HepG2 (cell line): ENCODE measurements around the gene A1CF. TPM values are rescaled to one million over a fixed set of nuclear protein-coding genes. Genes with fewer than 3 reads are reported as not detected.

Experiments used
- AKNA ChIP-seq: sonication (generic); formaldehyde crosslinking; IDR thresholded peaks from 2 replicates; pipeline ENCODE4 v1.4.0; 2020; ENCODE audit warnings: missing genetic modification reagents, borderline replicate concordance
- GPBP1L1 ChIP-seq: sonication (generic); formaldehyde crosslinking; IDR thresholded peaks from 2 replicates; pipeline ENCODE4 v1.5.0; 2020; ENCODE audit warnings: mild to moderate bottlenecking, missing genetic modification reagents
- ZBTB14 ChIP-seq: sonication (generic); formaldehyde crosslinking; IDR thresholded peaks from 2 replicates; pipeline ENCODE4 v1.4.0; 2020; ENCODE audit warnings: missing genetic modification reagents
- polyA plus RNA-seq, 8 experiments: library from polyadenylated mRNA; depleted of rRNA in 3 of 8; stranded (reverse) in 7 of 8; unstranded in 1 of 8; fragments of >200 nt; fragmentation: Illumina TruSeq in 4 of 8; extraction: Trizol in 4 of 8; gene quantifications; 2 replicates each; pipeline versions ENCODE4 v1.2.1 to v1.2.3, GENCODE V29; 2011 to 2016; ENCODE audit warnings: low read depth in 4 of 8, missing spikeins in 1 of 8, mixed read lengths in 1 of 8; ENCODE audit not compliant: insufficient read depth in 1 of 8
- total RNA-seq, 5 experiments: library from RNA; depleted of rRNA; stranded (reverse); fragments of >200 nt; fragmentation: Illumina TruSeq; extraction: Trizol; gene quantifications; 2 replicates each; pipeline ENCODE4 v1.2.3, GENCODE V29; 2016; ENCODE audit warnings: low read depth in 1 of 5
- TF ChIP-seq, protein P1 (sequence below): sonication (generic); formaldehyde crosslinking; IDR thresholded peaks from 2 replicates; pipeline ENCODE4 v1.4.0; 2020; ENCODE audit warnings: missing genetic modification reagents, borderline replicate concordance
- TF ChIP-seq, protein P2 (sequence below): IDR thresholded peaks from 2 replicates; pipeline ENCODE4 v1.6.1; 2016; ENCODE audit warnings: control low read depth

A1CF gene
- total and polyA plus RNA-seq, 2 of the 13 experiments (the other 11 are each of a cell fraction or from before 2014, with no cell fraction given) = 56.1 to 58.1 TPM

DNA sequence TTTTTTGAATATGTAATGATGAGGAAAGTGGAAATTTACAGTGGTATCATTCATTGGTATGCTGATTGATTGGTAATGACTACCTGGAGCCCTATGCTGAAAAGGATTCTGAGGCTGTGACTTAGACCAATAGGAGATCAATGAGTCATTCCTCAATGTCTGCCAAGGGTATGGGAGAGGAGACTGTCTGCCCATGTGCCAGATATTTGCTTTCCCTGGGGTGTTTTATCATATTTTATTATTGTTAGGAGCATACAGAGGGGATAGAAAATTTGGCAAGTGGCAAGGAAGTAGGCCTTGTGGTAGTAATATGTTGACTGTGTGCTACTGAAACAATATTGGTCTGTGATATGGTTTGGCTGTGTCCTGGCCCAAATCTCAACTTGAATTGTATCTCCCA lies 90.9 kb downstream of the A1CF start (continued):
- TF ChIP-seq, protein P1, sequence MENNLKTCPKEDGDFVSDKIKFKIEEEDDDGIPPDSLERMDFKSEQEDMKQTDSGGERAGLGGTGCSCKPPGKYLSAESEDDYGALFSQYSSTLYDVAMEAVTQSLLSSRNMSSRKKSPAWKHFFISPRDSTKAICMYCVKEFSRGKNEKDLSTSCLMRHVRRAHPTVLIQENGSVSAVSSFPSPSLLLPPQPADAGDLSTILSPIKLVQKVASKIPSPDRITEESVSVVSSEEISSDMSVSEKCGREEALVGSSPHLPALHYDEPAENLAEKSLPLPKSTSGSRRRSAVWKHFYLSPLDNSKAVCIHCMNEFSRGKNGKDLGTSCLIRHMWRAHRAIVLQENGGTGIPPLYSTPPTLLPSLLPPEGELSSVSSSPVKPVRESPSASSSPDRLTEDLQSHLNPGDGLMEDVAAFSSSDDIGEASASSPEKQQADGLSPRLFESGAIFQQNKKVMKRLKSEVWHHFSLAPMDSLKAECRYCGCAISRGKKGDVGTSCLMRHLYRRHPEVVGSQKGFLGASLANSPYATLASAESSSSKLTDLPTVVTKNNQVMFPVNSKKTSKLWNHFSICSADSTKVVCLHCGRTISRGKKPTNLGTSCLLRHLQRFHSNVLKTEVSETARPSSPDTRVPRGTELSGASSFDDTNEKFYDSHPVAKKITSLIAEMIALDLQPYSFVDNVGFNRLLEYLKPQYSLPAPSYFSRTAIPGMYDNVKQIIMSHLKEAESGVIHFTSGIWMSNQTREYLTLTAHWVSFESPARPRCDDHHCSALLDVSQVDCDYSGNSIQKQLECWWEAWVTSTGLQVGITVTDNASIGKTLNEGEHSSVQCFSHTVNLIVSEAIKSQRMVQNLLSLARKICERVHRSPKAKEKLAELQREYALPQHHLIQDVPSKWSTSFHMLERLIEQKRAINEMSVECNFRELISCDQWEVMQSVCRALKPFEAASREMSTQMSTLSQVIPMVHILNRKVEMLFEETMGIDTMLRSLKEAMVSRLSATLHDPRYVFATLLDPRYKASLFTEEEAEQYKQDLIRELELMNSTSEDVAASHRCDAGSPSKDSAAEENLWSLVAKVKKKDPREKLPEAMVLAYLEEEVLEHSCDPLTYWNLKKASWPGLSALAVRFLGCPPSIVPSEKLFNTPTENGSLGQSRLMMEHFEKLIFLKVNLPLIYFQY (CRISPR knock-in tag) = no peak
- TF ChIP-seq GPBP1L1 (CRISPR knock-in tag) (no peak), ZBTB14 (CRISPR knock-in tag) (no peak), AKNA (CRISPR knock-in tag) (no peak)
- TF ChIP-seq, protein P2, sequence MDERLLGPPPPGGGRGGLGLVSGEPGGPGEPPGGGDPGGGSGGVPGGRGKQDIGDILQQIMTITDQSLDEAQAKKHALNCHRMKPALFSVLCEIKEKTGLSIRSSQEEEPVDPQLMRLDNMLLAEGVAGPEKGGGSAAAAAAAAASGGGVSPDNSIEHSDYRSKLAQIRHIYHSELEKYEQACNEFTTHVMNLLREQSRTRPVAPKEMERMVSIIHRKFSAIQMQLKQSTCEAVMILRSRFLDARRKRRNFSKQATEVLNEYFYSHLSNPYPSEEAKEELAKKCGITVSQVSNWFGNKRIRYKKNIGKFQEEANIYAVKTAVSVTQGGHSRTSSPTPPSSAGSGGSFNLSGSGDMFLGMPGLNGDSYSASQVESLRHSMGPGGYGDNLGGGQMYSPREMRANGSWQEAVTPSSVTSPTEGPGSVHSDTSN = no peak
